GM11168 (cell line): ENCODE results near the gene GRIK2.

Experiments used
- in situ Hi-C: fragments of 300-500 bp; cut with MboI; formaldehyde crosslinking; loops from one replicate; pipeline ENCODE4 v1.12.0; 2022; ENCODE audit warnings: low sequenced_read_pairs; ENCODE audit not compliant: unreplicated experiment

The GRIK2 gene

DNA sequence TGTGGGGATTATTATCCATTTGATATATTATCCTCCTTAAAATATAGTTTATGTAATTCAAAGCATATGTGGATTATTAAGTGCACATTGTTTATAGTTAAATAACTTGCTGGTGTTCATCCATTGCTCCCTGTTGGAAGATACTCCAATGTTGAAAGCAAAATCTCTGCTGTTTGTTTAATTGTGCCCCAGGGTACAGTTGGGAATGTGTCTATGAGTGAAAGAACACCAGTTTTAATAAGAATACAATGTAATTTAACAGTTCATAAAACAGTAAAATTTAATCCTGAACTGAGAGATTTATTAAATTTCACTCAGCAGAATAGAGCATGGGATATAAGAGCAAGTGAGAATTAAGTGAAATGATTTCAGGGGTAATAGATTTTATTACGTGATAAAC, 364.9 kb downstream of the GRIK2 start:
- in situ Hi-C loops = no loop called here

DNA sequence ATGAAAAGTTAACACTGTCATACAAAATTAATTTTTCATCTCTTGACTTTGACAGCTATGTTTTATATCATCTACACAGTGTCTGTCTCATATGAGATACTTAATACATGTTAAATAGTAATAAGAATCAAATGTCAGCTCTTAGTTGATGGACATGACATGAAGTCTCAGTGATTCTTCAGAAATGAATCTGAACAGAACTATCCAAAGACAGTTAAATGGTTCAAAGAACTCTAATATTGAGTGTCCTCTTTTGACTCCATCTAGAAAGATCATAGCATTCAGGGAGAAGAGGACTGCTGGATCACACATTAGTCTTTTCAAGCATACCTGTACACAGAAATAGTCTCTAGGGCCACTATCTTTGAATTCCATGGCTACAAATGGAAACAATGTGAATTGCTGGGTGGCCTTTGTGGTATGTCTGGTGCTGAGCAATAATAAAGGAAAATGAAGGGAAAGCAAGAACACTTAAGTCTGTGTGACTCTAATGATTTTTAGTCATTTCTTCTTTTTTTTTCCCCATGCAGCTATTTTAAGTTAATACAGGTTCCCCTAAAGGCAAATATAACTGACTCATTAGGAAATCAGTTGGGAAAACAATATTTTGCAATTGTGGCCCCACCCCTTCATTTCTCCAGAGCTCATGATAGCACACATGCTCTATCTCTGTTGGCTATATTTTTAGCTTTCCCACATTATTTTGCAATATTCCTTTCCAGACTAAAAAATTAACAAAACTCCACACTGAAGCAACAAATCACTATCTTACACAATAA, 367.5 kb downstream of the GRIK2 start:
- in situ Hi-C loops = no loop called here

DNA sequence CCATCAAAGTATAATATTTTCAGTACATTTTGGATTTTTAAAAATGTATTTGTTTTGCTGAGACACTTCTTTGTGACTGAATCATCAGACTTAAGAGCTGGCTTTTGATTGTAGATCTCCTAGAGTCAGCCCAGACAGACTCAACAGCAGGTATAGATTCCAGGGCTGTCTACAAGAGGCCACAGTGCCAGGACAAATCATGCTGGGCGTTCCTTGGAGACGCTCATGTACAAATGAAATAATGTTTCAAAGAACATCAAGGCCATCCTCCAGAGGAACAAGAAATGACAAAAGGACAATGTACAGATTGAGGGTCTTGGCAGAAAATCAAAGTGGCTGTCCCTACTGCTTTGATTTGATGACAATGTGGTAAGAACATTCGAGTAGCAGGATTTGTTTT, 369.3 kb downstream of the GRIK2 start:
- in situ Hi-C loops = no loop called here

- in situ Hi-C loops = no loop called here
These were observed 371.8 kb downstream of the GRIK2 start for GRCh38 chr6:101765281-101765680.

- in situ Hi-C loops = no loop called here
These were observed 376.6 kb downstream of the GRIK2 start for GRCh38 chr6:101770116-101770515.

DNA sequence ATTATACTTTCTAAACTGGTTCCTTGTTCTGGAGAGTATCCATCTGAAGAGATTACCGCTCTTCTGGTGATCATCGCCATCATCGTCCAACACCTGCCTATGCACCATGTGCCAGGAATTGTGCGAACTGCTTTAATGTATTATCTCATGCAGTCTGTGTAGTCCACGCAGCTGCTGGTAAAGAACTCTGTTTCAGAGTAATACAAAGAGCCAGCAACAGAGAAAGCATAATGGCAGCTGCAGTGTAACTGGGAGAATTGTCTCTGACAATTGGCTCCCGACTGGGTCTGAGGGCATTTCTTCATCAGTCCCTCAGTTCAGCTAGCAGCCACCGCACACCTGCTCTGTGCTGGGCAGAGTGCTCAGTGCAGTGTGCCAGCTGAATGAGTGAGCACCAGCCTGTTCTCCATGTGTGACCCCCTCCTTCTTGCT, 383.4 kb downstream of the GRIK2 start:
- in situ Hi-C loops = no loop called here

GRCh38 chr6:101777646-101778045, 384.1 kb downstream of the GRIK2 start:
- in situ Hi-C loops = no loop called here

DNA sequence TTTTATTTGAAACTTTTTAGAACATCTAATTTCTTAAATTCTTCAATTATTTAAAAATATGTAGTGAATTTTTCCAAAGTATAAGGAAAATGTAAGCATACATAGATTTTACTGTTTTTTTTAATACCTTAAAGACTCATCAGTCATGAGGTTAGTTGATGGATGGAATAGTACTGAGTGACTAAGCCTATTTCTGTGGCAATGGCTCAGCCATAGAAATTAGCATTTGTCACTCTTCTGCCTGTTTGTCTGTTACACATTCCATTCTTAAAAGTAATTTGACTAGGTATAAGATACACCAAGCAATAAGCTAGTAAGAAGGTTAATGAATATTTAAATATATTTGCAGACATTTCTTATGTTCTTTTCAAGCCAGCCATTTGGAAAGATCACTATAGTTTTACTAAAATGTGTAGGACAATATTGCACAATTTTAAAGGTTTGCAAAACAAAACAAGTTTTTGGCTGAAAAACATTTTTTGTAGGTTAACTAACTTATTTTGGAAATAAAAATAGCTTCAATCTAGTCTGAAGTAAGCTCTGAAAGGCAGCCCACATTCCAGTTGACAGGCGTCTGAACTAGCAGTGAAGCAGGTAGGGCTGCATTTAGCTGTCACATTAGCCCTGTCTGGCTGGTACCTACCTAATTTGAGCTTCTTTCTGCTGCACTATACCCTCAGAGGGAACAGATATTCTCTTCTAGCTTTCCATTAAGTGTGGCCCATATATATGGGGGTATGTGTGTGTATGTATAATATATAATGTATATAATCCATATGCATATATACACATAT, 385.7 kb downstream of the GRIK2 start:
- in situ Hi-C loops = no loop called here

- in situ Hi-C loops = no loop called here
These were observed 389.8 kb downstream of the GRIK2 start for GRCh38 chr6:101783287-101783686.

GRCh38 chr6:101784094-101784493, 390.6 kb downstream of the GRIK2 start:
- in situ Hi-C loops = no loop called here

- in situ Hi-C loops = no loop called here
These were observed 406.0 kb downstream of the GRIK2 start for GRCh38 chr6:101799531-101799930.

DNA sequence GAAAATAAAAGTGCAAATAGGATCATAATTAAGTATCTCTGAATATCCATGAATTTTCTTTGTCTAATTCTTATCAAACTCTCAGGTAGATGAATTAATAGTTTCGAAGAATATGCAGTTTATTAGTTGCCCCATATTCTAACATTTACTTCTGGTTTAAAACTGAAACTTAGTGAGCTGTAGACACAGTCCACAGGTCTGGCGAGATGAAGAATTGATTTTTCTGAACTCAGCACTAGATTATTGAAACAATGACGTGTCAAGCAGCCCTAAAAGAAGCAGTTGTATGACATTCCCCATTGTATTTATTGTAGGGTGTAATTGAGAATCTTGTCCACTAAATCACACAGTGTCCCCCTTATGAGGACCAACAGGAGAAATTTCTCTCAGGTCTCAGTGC, 407.1 kb downstream of the GRIK2 start:
- in situ Hi-C loops = no loop called here

DNA sequence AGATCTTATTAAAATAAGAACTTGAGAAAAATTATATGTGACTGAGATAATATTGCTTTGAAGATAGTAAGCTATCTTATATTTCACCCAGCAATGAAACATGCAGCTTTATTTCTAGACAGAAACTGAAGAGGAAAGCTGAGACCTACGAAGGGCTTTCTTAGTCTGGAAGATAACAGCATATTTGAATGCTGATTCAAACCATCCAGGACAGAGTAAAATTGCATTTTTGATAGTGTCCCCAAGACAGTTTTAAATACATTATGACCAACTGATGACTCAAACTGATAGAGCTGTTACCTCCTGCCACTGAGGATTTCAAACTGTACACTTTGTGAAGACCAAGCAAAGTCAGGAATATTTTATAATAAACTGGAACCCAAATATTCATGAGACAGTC, 409.6 kb downstream of the GRIK2 start:
- in situ Hi-C loops = no loop called here

DNA sequence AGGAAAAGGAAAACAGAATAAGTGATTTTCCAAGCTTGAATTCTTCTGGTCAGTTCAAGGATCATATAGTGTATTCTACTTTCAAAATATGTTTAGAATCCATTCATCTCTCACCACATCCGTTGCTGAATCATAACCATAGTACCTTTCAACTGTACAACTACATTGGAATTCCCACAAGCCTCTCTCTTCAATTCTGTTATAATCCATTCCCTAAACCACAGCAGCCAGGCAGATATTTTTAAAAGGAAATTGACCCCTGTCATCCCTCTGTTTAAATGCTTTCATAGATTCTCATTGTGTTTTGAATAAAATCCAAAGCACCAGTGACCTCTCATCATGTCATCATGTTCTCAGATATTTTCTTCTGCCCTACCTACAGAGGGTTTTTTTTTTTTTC, 412.7 kb downstream of the GRIK2 start:
- in situ Hi-C loops = no loop called here

GRCh38 chr6:101811108-101811507, 417.6 kb downstream of the GRIK2 start:
- in situ Hi-C loops = no loop called here

GRCh38 chr6:101816716-101817115, 423.2 kb downstream of the GRIK2 start:
- in situ Hi-C loops = no loop called here

DNA sequence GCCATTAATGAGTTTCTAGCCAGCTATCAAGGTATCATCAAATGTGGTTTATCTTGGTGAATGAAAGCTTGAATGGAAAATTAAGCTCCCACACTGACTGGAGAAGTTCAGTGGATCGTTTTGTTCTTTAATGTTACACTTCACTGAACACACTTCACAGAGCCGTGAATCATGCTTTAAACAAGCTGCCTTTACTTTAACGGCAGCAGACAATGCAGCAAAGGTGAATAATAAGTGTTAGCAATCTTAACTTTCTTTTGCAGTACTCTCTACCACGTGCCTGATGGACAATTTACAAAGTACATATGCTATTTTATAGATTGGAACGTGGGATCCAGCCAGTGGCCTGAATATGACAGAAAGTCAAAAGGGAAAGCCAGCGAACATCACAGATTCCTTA, 424.5 kb downstream of the GRIK2 start:
- in situ Hi-C loops = no loop called here

- in situ Hi-C loops = no loop called here
These were observed 431.2 kb downstream of the GRIK2 start for GRCh38 chr6:101824551-101825345.

GRCh38 chr6:101826269-101826668, 432.8 kb downstream of the GRIK2 start:
- in situ Hi-C loops = no loop called here

DNA sequence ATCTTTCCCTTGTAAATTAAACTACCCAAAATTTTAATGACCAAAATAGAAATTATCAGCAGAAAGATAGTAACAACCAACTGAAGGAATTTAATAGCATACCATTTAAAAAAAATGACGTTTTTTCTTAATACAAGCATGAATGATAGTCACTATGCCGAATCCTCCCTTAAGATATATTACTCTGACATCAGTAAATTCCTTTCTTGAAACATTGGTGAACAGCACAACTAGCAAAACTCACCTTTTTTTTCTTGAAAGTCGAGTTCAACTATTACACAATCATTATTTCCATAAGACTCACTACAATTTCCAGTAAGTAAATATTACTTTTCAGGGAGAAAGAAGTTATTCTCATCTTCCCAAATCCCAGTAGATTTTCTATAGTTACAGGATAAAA, 433.2 kb downstream of the GRIK2 start:
- in situ Hi-C loops = no loop called here

GRCh38 chr6:101830501-101831031, 437.1 kb downstream of the GRIK2 start:
- in situ Hi-C loops = no loop called here
